Spleen (tissue), 7 donors: ENCODE results near the gene NECTIN1.
A peak's percentile ranks its signal among the peaks of the same experiment; 100 is the strongest.

ENCODE experiments used
- CTCF ChIP-seq, 11 experiments: fragments of 200-600 bp in 7 of 11; fragments of 450-650 bp in 4 of 11; sonication (generic) in 4 of 11; IDR thresholded peaks in 8 of 11; conservative IDR thresholded peaks in 3 of 11; 1 replicate in 7 of 11; 2 replicates in 4 of 11; pipeline versions ENCODE4 v1.4.0 to v1.8.0; 2016 to 2021; ENCODE audit warnings: antibody characterized with exemption in 11 of 11, inconsistent platforms in 4 of 11, mild to moderate bottlenecking in 1 of 11
- POLR2A ChIP-seq, 3 donors: fragments of 450-650 bp; IDR thresholded peaks; one replicate each; pipeline ENCODE4 v1.5.1; 2017; ENCODE audit warnings: antibody characterized with exemption in 3 of 3, mild to moderate bottlenecking in 1 of 3
- POLR2AphosphoS5 ChIP-seq, 3 donors: sonication (generic); formaldehyde crosslinking; IDR thresholded peaks; one replicate each; pipeline ENCODE4 v1.5.1; 2017; ENCODE audit warnings: antibody characterized with exemption in 3 of 3
- donor health status: DM: no; HTN: no; CAD: no; lungs with moderate emphysema.
- donor health status: DM: no; HTN: no; CAD: no.
- donor health status: DM: no; HTN: no; CAD: no.

- TF ChIP-seq CTCF (IDR thresholded peaks at IDR 0.05 in 8 of 11, conservative IDR thresholded peaks at IDR 0.05 in 3 of 11) (no peak), POLR2A (IDR thresholded peaks at IDR 0.05) (no peak), POLR2AphosphoS5 (IDR thresholded peaks at IDR 0.05) (peak in 1 of 3 donors; percentile 10)
Observed at GRCh38 chr11:119671561-119672015, 57.4 kb downstream of the NECTIN1 start.
